H1 (cell line): ENCODE results near the gene SLC27A6. TPM values are rescaled to one million over a fixed set of nuclear protein-coding genes. Genes with fewer than 3 reads are reported as not detected.

ENCODE experiments used
- EP300 ChIP-seq, 2 experiments: IDR thresholded peaks; 1 replicate in 1 of 2; 2 replicates in 1 of 2; pipeline ENCODE4 v1.6.1; 2011 to 2012; ENCODE audit warnings: low read depth in 2 of 2, low read length in 2 of 2, mild to moderate bottlenecking in 2 of 2, borderline replicate concordance in 1 of 2, inconsistent platforms in 1 of 2, moderate library complexity in 1 of 2
- SIX5 ChIP-seq: IDR thresholded peaks from 2 replicates; pipeline ENCODE4 v1.6.1; 2011; ENCODE audit warnings: mild to moderate bottlenecking, low read depth, low read length
- ZNF274 ChIP-seq: IDR thresholded peaks from 2 replicates; pipeline ENCODE4 v1.7.0; 2012; ENCODE audit warnings: low read length, borderline replicate concordance; ENCODE audit errors: extremely low read depth
- polyA plus RNA-seq, 7 experiments: library from polyadenylated mRNA; depleted of rRNA in 3 of 7; stranded (reverse) in 5 of 7; unstranded in 2 of 7; fragments of >200 nt in 5 of 7; fragments of 200-250 nt in 2 of 7; gene quantifications; 1 replicate in 5 of 7; 2 replicates in 1 of 7; 4 replicates in 1 of 7; pipeline versions ENCODE4 v1.2.1 to v1.2.3, GENCODE V29; 2011 to 2013; ENCODE audit warnings: missing spikeins in 2 of 7, mixed read lengths in 2 of 7
- total RNA-seq: library from RNA; stranded (reverse); fragmentation: NEBNext Ultra II Directional; extraction: Animal tissue kit (Norgen Biotek cat#: 25700); gene quantifications from 2 replicates; pipeline ENCODE4 v1.2.1, GENCODE V29; 2021

SLC27A6 gene
- total and polyA plus RNA-seq, 2 of the 8 experiments (the other 6 are each of a cell fraction or from before 2014, with no cell fraction given): 4.0 to 4.7 TPM

DNA sequence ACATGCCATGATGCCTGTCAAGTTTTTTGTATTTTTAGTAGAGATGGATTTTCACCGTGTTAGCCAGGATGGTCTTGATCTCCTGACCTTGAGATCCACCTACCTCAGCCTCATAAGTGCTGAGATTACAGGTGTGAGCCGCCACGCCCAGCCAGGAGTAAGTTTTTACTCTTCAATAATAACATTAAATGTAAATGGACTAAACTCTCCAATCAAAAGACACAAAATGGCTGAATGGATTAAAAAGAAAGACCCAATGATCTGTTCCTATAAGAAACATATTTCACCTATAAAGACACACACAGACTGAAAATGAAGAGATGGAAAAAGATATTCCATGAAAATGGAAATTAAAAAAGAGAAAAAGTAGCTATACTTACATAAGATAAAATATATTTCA lies 92.0 kb downstream of the SLC27A6 start (continued):
- TF ChIP-seq EP300 (IDR thresholded peaks at IDR 0.05; ENCODE audit: borderline replicate concordance in 1 of 2, low read depth in 2 of 2, low read length in 2 of 2) (no peak), SIX5 (no peak), ZNF274 (no peak)
